Measurements from ENCODE around the gene PIRT. TPM values are rescaled to one million over a fixed set of nuclear protein-coding genes. Genes with fewer than 3 reads are reported as not detected.
"Not testable (repeated sequence)": the region's sequence is repeated elsewhere in the genome, so short reads cannot be mapped to it uniquely, and the experiment has no call there.

PIRT gene
- total RNA-seq, 4 donors from 2014 or later: not detected

DNA sequence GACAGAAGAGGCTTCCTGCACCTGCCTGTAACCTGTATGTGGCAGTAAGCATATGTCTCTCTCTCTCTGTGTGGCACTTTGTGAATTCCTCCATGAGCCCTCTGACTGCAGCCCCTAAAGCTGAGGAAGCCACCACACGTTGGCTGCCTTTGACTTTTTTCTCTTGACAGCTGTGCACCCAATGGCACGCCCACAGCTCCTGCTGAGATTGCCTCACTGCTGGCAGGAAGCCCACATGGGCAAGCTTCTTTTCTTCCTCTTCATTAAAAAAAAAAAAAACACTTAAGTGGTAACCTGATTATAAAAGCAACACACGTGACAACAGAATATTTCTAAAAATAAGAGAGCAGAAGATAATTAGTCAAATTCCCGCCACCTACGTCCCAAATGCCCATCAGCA is 34.0 kb upstream of the PIRT start:
- DNase-seq (ENCODE audit: low spot score in 2 of 2): no peak
- H3K4me3 ChIP-seq: no peak overlapping the region
- no peaks in the 10 kb centered on the region for H3K9me3 ChIP-seq
- 57 to 59% methylated on average over 5 of the region's 5 CpGs for WGBS, 2 donors
- peaks cover 0 to 5% (median 0%) of the 10 kb centered on the region in 4 donors for H3K4me1 ChIP-seq
- TF ChIP-seq EP300 (IDR thresholded peaks at IDR 0.05) (no peak), POLR2A (IDR thresholded peaks at IDR 0.05) (no peak)
- TF ChIP-seq, protein P1, sequence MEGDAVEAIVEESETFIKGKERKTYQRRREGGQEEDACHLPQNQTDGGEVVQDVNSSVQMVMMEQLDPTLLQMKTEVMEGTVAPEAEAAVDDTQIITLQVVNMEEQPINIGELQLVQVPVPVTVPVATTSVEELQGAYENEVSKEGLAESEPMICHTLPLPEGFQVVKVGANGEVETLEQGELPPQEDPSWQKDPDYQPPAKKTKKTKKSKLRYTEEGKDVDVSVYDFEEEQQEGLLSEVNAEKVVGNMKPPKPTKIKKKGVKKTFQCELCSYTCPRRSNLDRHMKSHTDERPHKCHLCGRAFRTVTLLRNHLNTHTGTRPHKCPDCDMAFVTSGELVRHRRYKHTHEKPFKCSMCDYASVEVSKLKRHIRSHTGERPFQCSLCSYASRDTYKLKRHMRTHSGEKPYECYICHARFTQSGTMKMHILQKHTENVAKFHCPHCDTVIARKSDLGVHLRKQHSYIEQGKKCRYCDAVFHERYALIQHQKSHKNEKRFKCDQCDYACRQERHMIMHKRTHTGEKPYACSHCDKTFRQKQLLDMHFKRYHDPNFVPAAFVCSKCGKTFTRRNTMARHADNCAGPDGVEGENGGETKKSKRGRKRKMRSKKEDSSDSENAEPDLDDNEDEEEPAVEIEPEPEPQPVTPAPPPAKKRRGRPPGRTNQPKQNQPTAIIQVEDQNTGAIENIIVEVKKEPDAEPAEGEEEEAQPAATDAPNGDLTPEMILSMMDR (IDR thresholded peaks at IDR 0.05): no peak
- H3K36me3 ChIP-seq: no peaks in the 10 kb centered on the region
- H3K27me3 ChIP-seq: no peaks in the 10 kb centered on the region
- no peak overlapping the region for H3K27ac ChIP-seq

DNA sequence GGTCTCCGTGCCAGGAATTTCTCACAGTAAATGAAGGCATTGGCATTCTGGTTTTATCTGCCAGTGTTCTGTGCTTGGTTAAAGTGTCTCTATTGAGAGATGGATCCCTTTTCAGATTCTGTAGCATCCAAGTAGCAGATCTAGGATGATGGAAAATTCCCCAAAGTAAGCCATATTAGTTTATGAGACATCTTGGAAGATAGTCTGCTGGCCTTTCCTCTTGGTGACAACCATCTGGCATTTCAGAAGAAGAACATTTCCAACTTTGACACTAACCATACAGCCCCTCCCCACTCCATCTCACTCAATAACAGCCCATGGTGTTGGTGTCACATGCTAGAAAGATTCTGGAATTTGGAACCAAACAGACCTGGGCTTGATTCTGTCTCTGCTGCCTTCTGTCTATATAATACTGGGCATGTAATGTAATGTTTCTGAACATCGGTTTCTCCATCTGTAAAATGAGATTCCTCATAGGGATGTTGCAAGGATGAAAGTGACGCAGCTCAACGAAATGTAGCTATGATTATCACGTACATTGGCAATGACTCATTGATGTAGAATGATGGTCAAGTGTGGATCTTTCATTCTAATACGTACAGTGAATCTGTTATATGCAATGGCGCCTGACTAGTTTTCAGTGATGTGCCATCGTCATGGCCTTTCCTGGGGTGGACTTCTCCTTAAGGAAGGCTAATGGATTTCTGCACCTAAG is 32.6 kb upstream of the PIRT start:
- Histone ChIP-seq H3K4me3 (no peak overlapping the region), H3K27ac (no peak overlapping the region), H3K9me3 (no peaks in the 10 kb centered on the region), H3K36me3 (no peaks in the 10 kb centered on the region), H3K27me3 (no peaks in the 10 kb centered on the region), H3K4me1 (no peaks in the 10 kb centered on the region)
- TF ChIP-seq POLR2A (IDR thresholded peaks at IDR 0.05) (no peak), EP300 (IDR thresholded peaks at IDR 0.05) (no peak)
- TF ChIP-seq, protein P1 (IDR thresholded peaks at IDR 0.05): no peak
- 88 to 93% methylated on average over 8 of the region's 8 CpGs for WGBS, 2 donors
- DNase-seq (ENCODE audit: low spot score in 2 of 2): no peak

DNA sequence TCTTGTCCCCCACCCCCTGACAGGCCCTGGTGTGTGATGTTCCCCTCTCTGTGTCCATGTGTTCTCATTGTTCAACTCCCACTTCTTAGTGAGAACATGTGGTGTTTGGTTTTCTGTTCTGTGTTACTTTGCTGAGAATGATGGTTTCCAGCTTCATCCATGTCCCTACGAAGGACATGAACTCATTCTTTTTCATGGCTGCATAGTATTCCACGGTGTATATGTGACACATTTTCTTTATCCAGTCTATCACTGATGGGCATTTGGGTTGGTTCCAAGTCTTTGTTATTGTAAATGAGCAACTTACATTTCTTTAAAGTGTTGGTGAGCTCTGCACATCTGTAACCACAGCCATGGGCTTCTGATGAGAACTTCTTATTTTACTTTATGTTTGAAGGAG is 30.9 kb upstream of the PIRT start:
- H3K4me1 ChIP-seq; H3K9me3 ChIP-seq; H3K4me3 ChIP-seq; H3K27ac ChIP-seq; DNase-seq (ENCODE audit: low spot score in 2 of 2); H3K27me3 ChIP-seq; H3K36me3 ChIP-seq: not testable (repeated sequence)
- 89 to 90% methylated on average over 2 of the region's 2 CpGs for WGBS, 2 donors

DNA sequence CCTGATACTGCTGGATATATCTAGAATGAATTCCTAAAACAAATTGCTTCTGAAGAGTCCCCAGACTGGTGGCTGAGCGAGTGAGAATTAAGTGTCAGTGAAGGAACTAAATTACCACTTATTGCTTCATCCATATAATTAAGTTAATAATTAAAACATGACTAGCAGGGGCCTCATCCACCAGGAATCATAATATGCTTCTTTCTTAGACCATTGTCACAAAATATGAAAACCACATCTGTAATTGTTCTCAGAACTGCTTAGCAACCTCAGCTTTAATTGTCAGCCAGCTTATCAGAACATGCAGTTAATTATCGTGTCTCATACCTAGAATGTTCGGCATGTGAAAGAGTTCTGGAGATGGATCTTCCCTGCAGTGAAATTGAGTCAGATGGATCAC is 21.2 kb upstream of the PIRT start:
- no peaks in the 10 kb centered on the region for H3K27me3 ChIP-seq
- no peaks in the 10 kb centered on the region for H3K4me1 ChIP-seq
- H3K36me3 ChIP-seq: no peaks in the 10 kb centered on the region
- no peak overlapping the region for H3K27ac ChIP-seq
- no peak overlapping the region for H3K4me3 ChIP-seq
- no peak for DNase-seq (ENCODE audit: low spot score in 2 of 2)
- no peaks in the 10 kb centered on the region for H3K9me3 ChIP-seq
- 87 to 92% methylated on average over 3 of the region's 3 CpGs for WGBS, 2 donors
- TF ChIP-seq, protein P1 (IDR thresholded peaks at IDR 0.05): no peak
- TF ChIP-seq POLR2A (IDR thresholded peaks at IDR 0.05) (no peak), EP300 (IDR thresholded peaks at IDR 0.05) (no peak)

DNA sequence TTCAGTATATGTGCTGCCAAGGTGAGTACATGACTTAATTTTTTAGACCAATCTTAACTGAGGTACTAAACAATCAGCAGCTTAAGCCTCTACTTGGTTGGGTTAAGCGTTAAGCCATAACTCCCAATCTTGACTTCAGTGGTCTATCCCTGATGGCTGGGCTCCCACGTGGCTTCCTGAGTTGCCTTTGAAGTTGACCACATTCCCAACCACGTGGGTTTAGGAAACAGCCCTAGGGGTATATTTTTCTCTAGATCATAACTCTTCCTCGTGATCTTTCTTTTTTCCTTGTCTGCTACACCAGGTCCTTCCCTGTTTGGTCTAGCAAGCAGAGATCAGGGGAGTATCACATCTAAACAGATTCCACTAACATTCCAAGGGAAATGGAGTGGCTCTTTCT is 20.1 kb upstream of the PIRT start:
- no peaks in the 10 kb centered on the region for H3K4me1 ChIP-seq
- DNase-seq (ENCODE audit: low spot score in 2 of 2): no peak
- no peaks in the 10 kb centered on the region for H3K9me3 ChIP-seq
- H3K36me3 ChIP-seq: no peaks in the 10 kb centered on the region
- WGBS, 2 donors: 38 to 45% methylated on average over 4 of the region's 4 CpGs
- TF ChIP-seq, protein P1 (IDR thresholded peaks at IDR 0.05): no peak
- TF ChIP-seq POLR2A (IDR thresholded peaks at IDR 0.05) (no peak), EP300 (IDR thresholded peaks at IDR 0.05) (no peak)
- no peaks in the 10 kb centered on the region for H3K27me3 ChIP-seq
- H3K27ac ChIP-seq: no peak overlapping the region
- no peak overlapping the region for H3K4me3 ChIP-seq

DNA sequence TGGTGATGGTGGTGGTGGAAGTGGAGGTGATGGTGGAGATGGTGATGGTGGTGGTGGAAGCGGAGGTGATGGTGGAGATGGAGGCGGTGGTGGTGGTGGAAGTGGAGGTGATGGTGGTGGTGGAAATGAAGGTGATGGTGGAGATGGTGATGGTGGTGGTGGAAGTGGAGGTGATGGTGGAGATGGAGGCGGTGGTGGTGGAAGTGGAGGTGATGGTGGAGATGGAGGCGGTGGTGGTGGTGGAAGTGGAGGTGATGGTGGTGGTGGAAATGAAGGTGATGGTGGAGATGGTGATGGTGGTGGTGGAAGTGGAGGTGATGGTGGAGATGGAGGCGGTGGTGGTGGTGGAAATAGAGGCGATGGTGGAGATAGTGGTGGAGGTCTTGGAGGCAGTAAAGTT is 8.7 kb upstream of the PIRT start:
- not testable (repeated sequence) for H3K36me3 ChIP-seq; H3K4me3 ChIP-seq; H3K27ac ChIP-seq; H3K27me3 ChIP-seq; DNase-seq (ENCODE audit: low spot score in 2 of 2); H3K9me3 ChIP-seq
- WGBS, 2 donors: 83 to 87% methylated on average over 6 of the region's 6 CpGs
- H3K4me1 ChIP-seq: peaks cover 0 to 24% (median 4%) of the 10 kb centered on the region in 4 donors
